Measurements from ENCODE around the gene NPL. TPM values are rescaled to one million over a fixed set of nuclear protein-coding genes. Genes with fewer than 3 reads are reported as not detected.

NPL gene
- total RNA-seq, 1 donor from 2014 or later = 16.2 TPM

DNA sequence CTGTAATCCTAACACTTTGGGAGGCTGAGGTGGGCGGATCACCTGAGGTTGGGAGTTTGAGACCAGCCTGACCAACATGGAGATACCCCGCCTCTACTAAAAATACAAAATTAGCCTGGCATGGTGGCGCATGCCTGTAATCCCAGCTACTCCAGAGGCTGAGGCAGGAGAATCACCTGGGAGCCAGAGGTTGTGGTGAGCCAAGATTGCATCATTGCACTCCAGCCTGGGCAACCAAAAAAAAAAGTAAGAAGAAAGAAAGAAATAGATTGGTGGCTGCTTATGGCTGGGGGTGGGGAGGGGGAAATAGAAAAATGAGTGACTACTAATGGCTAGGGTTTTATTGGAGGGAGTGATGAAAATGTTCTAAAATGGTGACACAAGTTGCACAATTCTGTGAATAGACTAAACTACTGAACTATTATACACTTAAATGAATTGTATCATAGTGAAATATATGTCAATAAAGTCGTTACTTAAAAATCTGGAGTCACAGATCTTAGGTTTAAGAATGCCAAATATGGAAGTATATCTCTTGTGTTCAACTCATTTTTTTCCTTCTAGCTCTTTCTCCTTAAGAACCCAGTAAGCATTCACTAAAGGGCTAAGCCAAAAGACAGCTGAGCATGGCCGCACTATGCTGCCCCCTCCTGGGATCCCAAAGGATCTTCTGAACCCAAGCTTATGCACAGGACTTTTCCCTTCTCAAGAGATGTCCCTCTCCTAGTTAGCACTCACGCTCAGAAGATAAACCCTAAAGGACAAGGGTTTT lies 3.2 kb upstream of the NPL start:
- DNase-seq (ENCODE audit: extremely low spot score in 2 of 2) = no peak
- Histone ChIP-seq H3K4me1 (peaks cover 5% of the 10 kb centered on the region), H3K9me3 (no peaks in the 10 kb centered on the region), H3K27me3 (no peaks in the 10 kb centered on the region), H3K36me3 (no peaks in the 10 kb centered on the region), H3K27ac (no peak overlapping the region), H3K4me3 (no peak overlapping the region)
- intact Hi-C loops (cut with DNase I) = no loop called here
- peak in 1 of 2 donors; percentile 25 for TF ChIP-seq POLR2AphosphoS5 (IDR thresholded peaks at IDR 0.05; ENCODE audit: insufficient read depth in 1 of 2, low read depth in 1 of 2)
- TF ChIP-seq POLR2A (IDR thresholded peaks at IDR 0.05) = no peak
- TF ChIP-seq, protein P1, sequence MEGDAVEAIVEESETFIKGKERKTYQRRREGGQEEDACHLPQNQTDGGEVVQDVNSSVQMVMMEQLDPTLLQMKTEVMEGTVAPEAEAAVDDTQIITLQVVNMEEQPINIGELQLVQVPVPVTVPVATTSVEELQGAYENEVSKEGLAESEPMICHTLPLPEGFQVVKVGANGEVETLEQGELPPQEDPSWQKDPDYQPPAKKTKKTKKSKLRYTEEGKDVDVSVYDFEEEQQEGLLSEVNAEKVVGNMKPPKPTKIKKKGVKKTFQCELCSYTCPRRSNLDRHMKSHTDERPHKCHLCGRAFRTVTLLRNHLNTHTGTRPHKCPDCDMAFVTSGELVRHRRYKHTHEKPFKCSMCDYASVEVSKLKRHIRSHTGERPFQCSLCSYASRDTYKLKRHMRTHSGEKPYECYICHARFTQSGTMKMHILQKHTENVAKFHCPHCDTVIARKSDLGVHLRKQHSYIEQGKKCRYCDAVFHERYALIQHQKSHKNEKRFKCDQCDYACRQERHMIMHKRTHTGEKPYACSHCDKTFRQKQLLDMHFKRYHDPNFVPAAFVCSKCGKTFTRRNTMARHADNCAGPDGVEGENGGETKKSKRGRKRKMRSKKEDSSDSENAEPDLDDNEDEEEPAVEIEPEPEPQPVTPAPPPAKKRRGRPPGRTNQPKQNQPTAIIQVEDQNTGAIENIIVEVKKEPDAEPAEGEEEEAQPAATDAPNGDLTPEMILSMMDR (IDR thresholded peaks at IDR 0.05) = peak; percentile 3 to 56 (median 38)

DNA sequence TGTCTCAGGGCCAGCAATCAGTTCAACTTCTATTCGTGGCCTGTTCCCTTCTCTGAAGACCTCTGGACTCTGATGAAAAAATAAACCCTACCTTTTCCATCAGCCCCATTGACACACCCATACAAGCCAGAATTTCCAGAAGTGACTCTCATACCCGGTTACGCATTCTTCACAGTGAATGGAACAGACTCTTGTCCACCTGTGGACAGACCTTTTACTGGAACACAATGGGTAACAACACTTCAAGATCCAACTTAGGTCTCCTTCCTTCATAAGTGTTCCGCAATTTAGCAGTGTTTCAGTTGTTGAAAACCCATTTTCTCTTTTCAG lies 2.6 kb upstream of the NPL start:
- Histone ChIP-seq H3K4me3 (no peak overlapping the region), H3K27ac (no peak overlapping the region), H3K4me1 (peaks cover 5% of the 10 kb centered on the region), H3K36me3 (no peaks in the 10 kb centered on the region), H3K9me3 (no peaks in the 10 kb centered on the region), H3K27me3 (no peaks in the 10 kb centered on the region)
- intact Hi-C loops (cut with DNase I) = no loop called here
- TF ChIP-seq, protein P1 (IDR thresholded peaks at IDR 0.05) = peak in 1 of 3 experiments; percentile 5
- TF ChIP-seq POLR2AphosphoS5 (IDR thresholded peaks at IDR 0.05; ENCODE audit: insufficient read depth in 1 of 2, low read depth in 1 of 2) = no peak
- TF ChIP-seq POLR2A (IDR thresholded peaks at IDR 0.05) = no peak
- no peak for DNase-seq (ENCODE audit: extremely low spot score in 2 of 2)

DNA sequence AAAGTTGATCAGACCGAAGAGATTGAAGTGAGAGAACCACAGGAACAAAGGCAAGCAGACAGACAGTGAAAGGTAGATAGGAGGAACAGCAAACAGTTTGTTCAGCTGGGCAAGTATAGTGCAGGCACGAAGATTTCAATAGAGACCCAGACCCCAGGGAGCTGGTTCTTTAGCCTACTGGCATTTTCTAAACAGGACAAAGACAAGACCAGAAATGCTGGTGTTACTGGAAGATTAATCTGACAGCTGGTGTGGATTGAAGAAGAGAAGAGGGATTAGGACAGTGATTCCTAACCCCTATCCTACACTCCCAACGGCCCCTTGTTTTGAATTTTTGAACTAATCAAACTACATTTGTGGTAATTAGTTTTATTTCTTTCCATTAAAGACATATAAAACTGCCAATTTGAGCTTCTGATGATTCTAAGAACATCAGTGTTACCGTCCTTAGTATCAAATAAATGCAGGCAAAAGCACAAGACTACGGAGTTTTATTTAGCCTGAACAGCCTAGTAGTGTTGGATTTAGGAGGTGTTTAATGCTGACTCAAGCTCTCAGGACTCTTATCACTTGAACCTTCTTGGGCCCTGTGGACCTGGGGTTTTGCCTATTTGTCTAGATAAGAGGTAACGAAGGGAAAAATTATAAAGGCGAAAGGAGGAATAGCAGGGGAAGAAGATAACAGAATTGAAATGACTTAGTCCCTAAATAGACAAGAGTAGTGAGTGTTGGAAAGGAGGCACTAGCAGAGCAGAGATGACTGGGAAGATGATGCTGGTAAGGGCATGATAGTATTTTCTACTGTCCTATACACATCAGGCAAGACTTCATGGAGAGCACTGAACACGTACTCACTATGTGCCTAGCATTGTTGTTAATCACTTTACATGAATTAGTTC lies 2.0 kb downstream of the NPL start:
- no peak overlapping the region for H3K27ac ChIP-seq
- H3K27me3 ChIP-seq = no peaks in the 10 kb centered on the region
- no peak overlapping the region for H3K4me3 ChIP-seq
- intact Hi-C loops (cut with DNase I) = no loop called here
- no peaks in the 10 kb centered on the region for H3K9me3 ChIP-seq
- TF ChIP-seq POLR2AphosphoS5 (IDR thresholded peaks at IDR 0.05; ENCODE audit: insufficient read depth in 1 of 2, low read depth in 1 of 2) (no peak), POLR2A (IDR thresholded peaks at IDR 0.05) (no peak)
- TF ChIP-seq, protein P1 (IDR thresholded peaks at IDR 0.05) = no peak
- peaks cover 5% of the 10 kb centered on the region for H3K4me1 ChIP-seq
- DNase-seq (ENCODE audit: extremely low spot score in 2 of 2) = no peak
- H3K36me3 ChIP-seq = no peaks in the 10 kb centered on the region

DNA sequence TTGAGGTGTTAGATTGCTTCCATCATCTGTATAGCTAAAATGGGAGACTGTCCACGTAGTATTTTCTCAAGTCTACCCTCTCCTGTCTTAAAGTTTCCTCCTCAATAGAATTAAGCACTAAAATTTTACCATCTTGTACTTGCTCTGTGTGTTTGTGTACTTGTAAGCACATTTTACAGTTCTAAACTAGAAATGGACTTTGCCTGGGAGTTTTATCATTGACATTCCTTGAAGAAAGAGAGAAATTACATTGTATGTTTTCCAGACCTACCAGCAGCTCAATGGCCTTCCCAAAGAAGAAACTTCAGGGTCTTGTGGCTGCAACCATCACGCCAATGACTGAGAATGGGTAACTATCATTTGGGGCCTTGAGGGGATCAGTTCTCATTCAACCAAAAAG lies 4.5 kb downstream of the NPL start:
- no peak for DNase-seq (ENCODE audit: extremely low spot score in 2 of 2)
- no peak overlapping the region for H3K4me3 ChIP-seq
- no peaks in the 10 kb centered on the region for H3K9me3 ChIP-seq
- H3K4me1 ChIP-seq = peaks cover 5% of the 10 kb centered on the region
- intact Hi-C loops (cut with DNase I) = no loop called here
- H3K36me3 ChIP-seq = no peaks in the 10 kb centered on the region
- no peak overlapping the region for H3K27ac ChIP-seq
- TF ChIP-seq POLR2A (IDR thresholded peaks at IDR 0.05) (no peak), POLR2AphosphoS5 (IDR thresholded peaks at IDR 0.05; ENCODE audit: insufficient read depth in 1 of 2, low read depth in 1 of 2) (no peak)
- TF ChIP-seq, protein P1 (IDR thresholded peaks at IDR 0.05) = no peak
- no peaks in the 10 kb centered on the region for H3K27me3 ChIP-seq

All from vagina (tissue), 2 donors.